Mesenchymal stem cell (in vitro differentiated cells and primary cell): ENCODE data around the gene SPPL3.

ENCODE experiments used
- DNase-seq: peaks from one replicate; pipeline ENCODE4 v3.0.0-alpha.2; 2013
- H2AFZ ChIP-seq: one replicate; pipeline ENCODE4 v1.6.1; 2013; ENCODE audit warnings: low read depth, mild to moderate bottlenecking, control low read depth, inconsistent platforms, low read length, moderate library complexity
- H2AK5ac ChIP-seq: 2 replicates; pipeline ENCODE4 v1.6.1; 2013; ENCODE audit warnings: low read length, moderate library complexity, mild to moderate bottlenecking, inconsistent platforms; ENCODE audit not compliant: severe bottlenecking
- H2BK120ac ChIP-seq: one replicate; pipeline ENCODE4 v1.6.1; 2013; ENCODE audit warnings: low read depth, mild to moderate bottlenecking, inconsistent platforms, low read length, moderate library complexity
- H2BK12ac ChIP-seq, 2 experiments: one replicate each; pipeline ENCODE4 v1.6.1; 2013; ENCODE audit warnings: inconsistent platforms in 2 of 2, low read length in 2 of 2, mild to moderate bottlenecking in 2 of 2, moderate library complexity in 2 of 2, control low read depth in 1 of 2
- H2BK15ac ChIP-seq: one replicate; pipeline ENCODE4 v1.6.1; 2013; ENCODE audit warnings: mild to moderate bottlenecking, low read depth, inconsistent platforms; ENCODE audit not compliant: poor library complexity, severe bottlenecking
- H2BK5ac ChIP-seq: 2 replicates; pipeline ENCODE4 v1.6.1; 2013; ENCODE audit warnings: low read depth, mild to moderate bottlenecking, low read length, control low read depth, inconsistent platforms; ENCODE audit not compliant: poor library complexity, severe bottlenecking
- H3K14ac ChIP-seq, 2 experiments: one replicate each; pipeline ENCODE4 v1.6.1; 2013; ENCODE audit warnings: inconsistent platforms in 2 of 2, low read length in 2 of 2, control low read depth in 1 of 2, mild to moderate bottlenecking in 1 of 2, moderate library complexity in 1 of 2
- H3K18ac ChIP-seq, 2 experiments: one replicate each; pipeline ENCODE4 v1.6.1; 2013; ENCODE audit warnings: inconsistent platforms in 2 of 2, low read length in 2 of 2, control low read depth in 1 of 2, low read depth in 1 of 2, mild to moderate bottlenecking in 1 of 2
- H3K23ac ChIP-seq, 2 experiments: one replicate each; pipeline ENCODE4 v1.6.1; 2013; ENCODE audit warnings: inconsistent platforms in 2 of 2, low read length in 2 of 2, mild to moderate bottlenecking in 2 of 2, moderate library complexity in 2 of 2, control low read depth in 1 of 2
- H3K27ac ChIP-seq: 2 replicates; pipeline ENCODE4 v1.5.1; 2013; ENCODE audit warnings: mild to moderate bottlenecking, moderate library complexity, low read length, control low read depth, inconsistent platforms; ENCODE audit not compliant: poor library complexity, severe bottlenecking
- H3K27me3 ChIP-seq, 2 experiments: 2 replicates each; pipeline versions ENCODE4 v1.6.1 to v1.7.0; 2013; ENCODE audit warnings: low read length in 2 of 2, mild to moderate bottlenecking in 2 of 2, moderate library complexity in 2 of 2, control low read depth in 1 of 2, inconsistent platforms in 1 of 2; ENCODE audit not compliant: control insufficient read depth in 1 of 2, insufficient read depth in 1 of 2
- H3K36me3 ChIP-seq, 2 experiments: 2 replicates each; pipeline versions ENCODE4 v1.6.1 to v1.7.0; 2013; ENCODE audit warnings: low read length in 2 of 2, control low read depth in 1 of 2, inconsistent platforms in 1 of 2, low read depth in 1 of 2, mild to moderate bottlenecking in 1 of 2; ENCODE audit not compliant: insufficient read depth in 2 of 2, control insufficient read depth in 1 of 2
- H3K4ac ChIP-seq, 2 experiments: one replicate each; pipeline ENCODE4 v1.6.1; 2013; ENCODE audit warnings: inconsistent platforms in 2 of 2, low read length in 2 of 2, mild to moderate bottlenecking in 2 of 2, moderate library complexity in 2 of 2, control low read depth in 1 of 2, low read depth in 1 of 2
- H3K4me1 ChIP-seq: 2 replicates; pipeline ENCODE4 v1.6.1; 2013; ENCODE audit warnings: low read depth, low read length, control low read depth; ENCODE audit not compliant: control insufficient read depth, insufficient read depth
- H3K4me2 ChIP-seq: 2 replicates; pipeline ENCODE4 v1.6.1; 2013; ENCODE audit warnings: low read length, mild to moderate bottlenecking, inconsistent platforms; ENCODE audit not compliant: poor library complexity, severe bottlenecking
- H3K4me3 ChIP-seq, 2 experiments: 2 replicates each; pipeline versions ENCODE4 v1.5.1 to v1.7.0; 2013; ENCODE audit warnings: low read length in 2 of 2, mild to moderate bottlenecking in 2 of 2, control low read depth in 1 of 2, low read depth in 1 of 2; ENCODE audit not compliant: insufficient read depth in 1 of 2
- H3K79me1 ChIP-seq: replicated peaks from 2 replicates; pipeline ENCODE4 v1.6.1; 2013; ENCODE audit warnings: mild to moderate bottlenecking, control low read depth, low read length, inconsistent platforms; ENCODE audit not compliant: poor library complexity, severe bottlenecking
- H3K9ac ChIP-seq: 2 replicates; pipeline ENCODE4 v1.7.0; 2013; ENCODE audit warnings: mild to moderate bottlenecking, low read length, moderate library complexity
- H3K9me3 ChIP-seq: 2 replicates; pipeline ENCODE4 v1.7.0; 2013; ENCODE audit warnings: mild to moderate bottlenecking, low read length; ENCODE audit not compliant: control insufficient read depth
- H4K8ac ChIP-seq: one replicate; pipeline ENCODE4 v1.6.1; 2013; ENCODE audit warnings: inconsistent platforms, mild to moderate bottlenecking, low read length, moderate library complexity
- H4K91ac ChIP-seq: one replicate; pipeline ENCODE4 v1.6.1; 2013; ENCODE audit warnings: mild to moderate bottlenecking, low read length, inconsistent platforms
- WGBS: methylation state at CpG from one replicate; pipeline ENCODE4 v1.1.7; 2013; ENCODE audit warnings: mixed read lengths; 5-methylcytosine and 5-hydroxymethylcytosine counted together

SPPL3 gene

DNA sequence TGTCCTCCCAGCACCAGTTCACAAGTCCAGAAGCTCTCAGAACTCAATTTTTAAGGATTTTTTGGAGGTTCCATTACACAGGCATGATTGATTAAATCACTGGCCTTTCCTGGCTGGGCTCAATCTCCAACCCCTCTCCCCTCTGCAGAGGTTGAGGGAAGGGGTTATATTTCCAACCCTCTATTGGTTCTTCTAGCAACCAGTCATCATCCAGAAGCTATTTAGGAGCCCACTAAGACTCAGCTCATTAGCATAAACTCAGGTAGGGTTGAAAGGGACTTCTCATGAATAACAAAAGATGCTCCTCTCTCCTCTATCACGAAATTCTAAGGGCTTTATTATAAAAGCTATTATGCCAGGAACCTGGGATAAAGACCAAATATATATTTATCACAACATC is 41.5 kb downstream of the SPPL3 start:
- H3K27ac ChIP-seq, result no peak overlapping the region
- H3K23ac ChIP-seq, result no peak overlapping the region
- H4K91ac ChIP-seq, result no peak overlapping the region
- no peak overlapping the region for H2AK5ac ChIP-seq
- H3K9ac ChIP-seq, result no peak overlapping the region
- H3K4ac ChIP-seq, result no peak overlapping the region
- DNase-seq, result no peak
- no peak overlapping the region for H3K18ac ChIP-seq
- WGBS, result no CpG with 5 or more reads among the region's 1 CpG
- no peaks in the 10 kb centered on the region for H3K4me1 ChIP-seq
- H3K14ac ChIP-seq, result no peak overlapping the region
- H3K4me2 ChIP-seq, result no peak overlapping the region
- H3K9me3 ChIP-seq, result peaks cover 8% of the 10 kb centered on the region
- no peak overlapping the region for H2BK15ac ChIP-seq
- H3K4me3 ChIP-seq, result no peak overlapping the region
- no peak overlapping the region for H2BK12ac ChIP-seq
- H3K79me1 ChIP-seq, result peaks cover 31% of the 10 kb centered on the region
- H3K36me3 ChIP-seq, result peaks cover 0 to under 1% of the 10 kb centered on the region in 2 experiments
- H2AFZ ChIP-seq, result no peak overlapping the region
- H2BK120ac ChIP-seq, result no peak overlapping the region
- H3K27me3 ChIP-seq, result no peaks in the 10 kb centered on the region
- no peak overlapping the region for H2BK5ac ChIP-seq
- no peak overlapping the region for H4K8ac ChIP-seq

DNA sequence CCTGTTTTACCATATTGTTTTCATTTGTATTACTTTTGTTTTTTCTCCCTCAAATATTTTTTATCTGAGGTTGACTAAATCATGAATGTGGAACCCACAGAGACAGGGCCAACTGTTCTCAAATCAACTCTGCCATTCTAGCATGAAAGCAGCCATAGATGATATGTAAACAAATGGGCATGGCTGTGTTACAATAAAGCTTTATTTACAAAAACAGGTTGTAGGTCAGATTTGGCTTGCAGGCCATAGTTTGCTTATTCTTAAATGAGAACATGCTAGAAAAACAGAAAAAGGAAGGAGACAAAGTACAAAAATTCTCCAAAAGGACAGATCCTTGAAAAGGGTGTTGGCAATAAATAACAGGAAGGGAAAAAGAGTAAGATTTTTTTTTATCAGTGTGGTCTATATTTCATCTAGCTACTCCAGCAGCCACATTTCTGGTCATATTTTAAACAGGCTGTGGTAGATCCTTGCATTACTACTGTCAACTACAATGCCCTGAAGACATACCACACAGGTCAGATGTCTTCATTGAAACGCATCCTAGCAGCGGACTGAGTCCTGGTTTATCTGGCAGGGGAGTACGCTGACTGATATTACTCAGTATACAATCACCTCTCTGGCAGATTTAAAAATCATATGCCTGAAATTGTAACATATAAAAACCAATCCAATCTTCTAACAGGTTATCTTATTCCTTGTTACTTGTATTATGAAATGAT is 42.9 kb downstream of the SPPL3 start:
- no peak overlapping the region for H3K4me3 ChIP-seq
- peaks cover 8% of the 10 kb centered on the region for H3K9me3 ChIP-seq
- WGBS, result 86% methylated on average over 2 of the region's 3 CpGs

GRCh38 chr12:120858306-120859088 is 45.7 kb downstream of the SPPL3 start:
- no peak overlapping the region for H2BK5ac ChIP-seq
- no peak overlapping the region for H4K8ac ChIP-seq
- H3K79me1 ChIP-seq, result peaks cover 30% of the 10 kb centered on the region
- peaks cover 8% of the 10 kb centered on the region for H3K9me3 ChIP-seq
- H3K23ac ChIP-seq, result no peak overlapping the region
- H3K9ac ChIP-seq, result no peak overlapping the region
- no peak overlapping the region for H3K27ac ChIP-seq
- no peaks in the 10 kb centered on the region for H3K27me3 ChIP-seq
- H2AFZ ChIP-seq, result no peak overlapping the region
- H4K91ac ChIP-seq, result no peak overlapping the region
- no peak overlapping the region for H2BK15ac ChIP-seq
- H3K4me2 ChIP-seq, result no peak overlapping the region
- no peak overlapping the region for H3K14ac ChIP-seq
- no peak overlapping the region for H3K18ac ChIP-seq
- H3K4me3 ChIP-seq, result no peak overlapping the region
- no peak overlapping the region for H3K4ac ChIP-seq
- no peak overlapping the region for H2BK12ac ChIP-seq
- H3K4me1 ChIP-seq, result no peaks in the 10 kb centered on the region
- no peak overlapping the region for H2BK120ac ChIP-seq
- DNase-seq, result no peak
- 98% methylated on average over 9 of the region's 13 CpGs for WGBS
- no peak overlapping the region for H2AK5ac ChIP-seq
- no peaks in the 10 kb centered on the region for H3K36me3 ChIP-seq

More for the DNA sequence above, 42.9 kb downstream of the SPPL3 start:
- H3K79me1 ChIP-seq, result peaks cover 40% of the 10 kb centered on the region
- no peak overlapping the region for H3K4me2 ChIP-seq
- no peak overlapping the region for H2BK120ac ChIP-seq
- no peaks in the 10 kb centered on the region for H3K27me3 ChIP-seq
- no peak overlapping the region for H2AK5ac ChIP-seq
- H4K91ac ChIP-seq, result no peak overlapping the region
- H2BK15ac ChIP-seq, result no peak overlapping the region
- no peak overlapping the region for H2AFZ ChIP-seq
- no peaks in the 10 kb centered on the region for H3K36me3 ChIP-seq
- H3K18ac ChIP-seq, result no peak overlapping the region
- H4K8ac ChIP-seq, result no peak overlapping the region
- no peak overlapping the region for H3K27ac ChIP-seq
- no peak overlapping the region for H3K23ac ChIP-seq
- H3K14ac ChIP-seq, result no peak overlapping the region
- no peaks in the 10 kb centered on the region for H3K4me1 ChIP-seq
- H3K4ac ChIP-seq, result no peak overlapping the region
- no peak overlapping the region for H2BK12ac ChIP-seq
- H2BK5ac ChIP-seq, result no peak overlapping the region
- H3K9ac ChIP-seq, result no peak overlapping the region
- DNase-seq, result no peak

DNA sequence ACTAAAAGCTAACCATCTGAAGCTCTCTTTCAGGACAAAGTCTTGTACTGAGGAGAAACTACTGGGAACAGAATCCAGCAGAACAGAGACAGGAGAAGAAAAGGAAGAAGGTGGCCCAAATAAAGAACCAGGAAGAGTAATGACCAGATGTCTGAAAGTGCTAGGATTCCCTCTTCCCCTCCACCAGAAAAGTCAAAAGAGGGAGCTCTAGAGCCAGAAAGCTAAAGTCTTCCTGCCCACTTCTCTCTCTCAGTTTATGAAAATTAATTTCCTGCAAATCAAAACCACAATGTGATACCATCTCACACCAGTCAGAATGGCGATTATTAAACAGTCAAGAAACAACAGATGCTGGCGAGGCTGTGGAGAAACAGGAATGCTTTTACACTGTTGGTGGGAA is 47.2 kb downstream of the SPPL3 start:
- no peak overlapping the region for H4K91ac ChIP-seq
- H3K4me2 ChIP-seq, result no peak overlapping the region
- no peaks in the 10 kb centered on the region for H3K36me3 ChIP-seq
- no peak overlapping the region for H3K27ac ChIP-seq
- peaks cover 25% of the 10 kb centered on the region for H3K79me1 ChIP-seq
- no peak for DNase-seq
- H3K4me3 ChIP-seq, result no peak overlapping the region
- no peak overlapping the region for H3K18ac ChIP-seq
- H2AFZ ChIP-seq, result no peak overlapping the region
- no peak overlapping the region for H2BK120ac ChIP-seq
- H2BK5ac ChIP-seq, result no peak overlapping the region
- peaks cover 8% of the 10 kb centered on the region for H3K9me3 ChIP-seq
- H3K27me3 ChIP-seq, result no peaks in the 10 kb centered on the region
- H3K14ac ChIP-seq, result no peak overlapping the region
- no peak overlapping the region for H3K4ac ChIP-seq
- no peak overlapping the region for H3K9ac ChIP-seq
- no peak overlapping the region for H3K23ac ChIP-seq
- WGBS, result no CpG with 5 or more reads among the region's 2 CpGs
- H3K4me1 ChIP-seq, result no peaks in the 10 kb centered on the region
- no peak overlapping the region for H4K8ac ChIP-seq
- H2AK5ac ChIP-seq, result no peak overlapping the region
- H2BK15ac ChIP-seq, result no peak overlapping the region
- H2BK12ac ChIP-seq, result no peak overlapping the region
